ENCODE data around the gene SRRM4. TPM values are rescaled to one million over a fixed set of nuclear protein-coding genes. Genes with fewer than 3 reads are reported as not detected.

Gene SRRM4
- total RNA-seq, 1 experiment from 2014 or later, result 1.4 TPM

DNA sequence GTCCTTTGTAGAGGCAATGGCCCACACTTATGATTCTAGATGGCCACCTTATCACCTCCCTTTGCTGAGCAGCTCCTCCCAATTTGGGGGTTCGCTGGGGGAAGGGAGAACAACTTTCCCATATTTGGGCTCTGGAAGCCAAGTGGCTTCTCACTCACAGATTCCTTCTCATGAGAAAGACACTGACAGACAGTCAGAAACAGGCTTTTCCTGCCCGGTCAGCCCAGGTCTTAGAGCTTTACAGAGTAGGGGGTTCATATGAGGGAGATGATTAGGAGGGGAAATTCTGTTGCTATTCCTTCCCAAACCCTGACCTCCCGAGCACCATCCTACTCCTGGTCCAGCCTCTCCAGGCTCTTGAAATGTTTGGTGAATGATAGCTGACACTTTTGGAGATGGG lies 137.3 kb downstream of the SRRM4 start:
- no peak overlapping the region for H3K14ac ChIP-seq (ENCODE audit: insufficient read depth, low read length)
- Mint-ChIP-seq H3K9me3 (no peaks in the 10 kb centered on the region), H3K4me3 (no peak overlapping the region), H3K27me3 (ENCODE audit: low read depth) (no peaks in the 10 kb centered on the region; the same call in 1 of the 2 replicates), H3K4me1 (peaks cover 13 to 20% of the 10 kb centered on the region in 2 experiments), H3K36me3 (ENCODE audit: insufficient read depth in 1 of 3, low read depth in 3 of 3) (no peaks in the 10 kb centered on the region), H3K27ac (no peak overlapping the region)
- H4K91ac ChIP-seq (ENCODE audit: insufficient read length, low read depth, low read length), result no peak overlapping the region
- no peak overlapping the region for H4K5ac ChIP-seq (ENCODE audit: insufficient read length, low read depth, low read length)
- no peaks in the 10 kb centered on the region for H3K27me3 ChIP-seq (ENCODE audit: insufficient read depth, low read length)
- no peaks in the 10 kb centered on the region for H3K4me1 ChIP-seq (ENCODE audit: insufficient read depth, low read length)
- H2BK5ac ChIP-seq (ENCODE audit: insufficient read length, low read length), result no peak overlapping the region
- H3K23ac ChIP-seq (ENCODE audit: insufficient read length, low read depth, low read length), result no peak overlapping the region
- DNase-seq, result no peak
- TF ChIP-seq, protein P1, sequence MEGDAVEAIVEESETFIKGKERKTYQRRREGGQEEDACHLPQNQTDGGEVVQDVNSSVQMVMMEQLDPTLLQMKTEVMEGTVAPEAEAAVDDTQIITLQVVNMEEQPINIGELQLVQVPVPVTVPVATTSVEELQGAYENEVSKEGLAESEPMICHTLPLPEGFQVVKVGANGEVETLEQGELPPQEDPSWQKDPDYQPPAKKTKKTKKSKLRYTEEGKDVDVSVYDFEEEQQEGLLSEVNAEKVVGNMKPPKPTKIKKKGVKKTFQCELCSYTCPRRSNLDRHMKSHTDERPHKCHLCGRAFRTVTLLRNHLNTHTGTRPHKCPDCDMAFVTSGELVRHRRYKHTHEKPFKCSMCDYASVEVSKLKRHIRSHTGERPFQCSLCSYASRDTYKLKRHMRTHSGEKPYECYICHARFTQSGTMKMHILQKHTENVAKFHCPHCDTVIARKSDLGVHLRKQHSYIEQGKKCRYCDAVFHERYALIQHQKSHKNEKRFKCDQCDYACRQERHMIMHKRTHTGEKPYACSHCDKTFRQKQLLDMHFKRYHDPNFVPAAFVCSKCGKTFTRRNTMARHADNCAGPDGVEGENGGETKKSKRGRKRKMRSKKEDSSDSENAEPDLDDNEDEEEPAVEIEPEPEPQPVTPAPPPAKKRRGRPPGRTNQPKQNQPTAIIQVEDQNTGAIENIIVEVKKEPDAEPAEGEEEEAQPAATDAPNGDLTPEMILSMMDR (conservative IDR thresholded peaks at IDR 0.05), result no peak
- H2BK20ac ChIP-seq (ENCODE audit: low read depth, low read length, poor library complexity, severe bottlenecking), result no peak overlapping the region
- H3K27ac ChIP-seq (ENCODE audit: insufficient read length, low read depth, low read length), result no peak overlapping the region
- H2BK120ac ChIP-seq (ENCODE audit: low read depth, low read length, poor library complexity, severe bottlenecking), result no peak overlapping the region
- H2AK5ac ChIP-seq (ENCODE audit: insufficient read length, low read length), result no peak overlapping the region
- H4K20me1 ChIP-seq (ENCODE audit: control insufficient read depth, insufficient read depth, insufficient read length), result no peaks in the 10 kb centered on the region
- no peak overlapping the region for H3K4ac ChIP-seq (ENCODE audit: low read depth, low read length)
- H4K8ac ChIP-seq (replicated peaks; ENCODE audit: insufficient read length, low read depth, low read length), result no peak overlapping the region
- no peak overlapping the region for H2BK15ac ChIP-seq (ENCODE audit: low read depth, low read length)
- H3K9me3 ChIP-seq (ENCODE audit: control insufficient read depth, low read depth, low read length), result no peaks in the 10 kb centered on the region
- no peak overlapping the region for H3K4me2 ChIP-seq (ENCODE audit: insufficient read depth, insufficient read length, low read length)
- no peak overlapping the region for H3K18ac ChIP-seq (ENCODE audit: insufficient read length, low read depth, low read length)
- no peak overlapping the region for H3T11ph ChIP-seq (ENCODE audit: low read length)
- H3K56ac ChIP-seq (ENCODE audit: insufficient read length, low read depth, low read length), result no peak overlapping the region
- H3K79me1 ChIP-seq (ENCODE audit: insufficient read depth, low read depth, low read length, poor library complexity, severe bottlenecking), result no peaks in the 10 kb centered on the region
- H3K79me2 ChIP-seq (ENCODE audit: insufficient read depth, low read length), result no peaks in the 10 kb centered on the region
- no peak overlapping the region for H2AFZ ChIP-seq (ENCODE audit: low read length)
- H3K9ac ChIP-seq (ENCODE audit: extremely low read depth, insufficient read length, low read length), result no peak overlapping the region
- no peaks in the 10 kb centered on the region for H3K23me2 ChIP-seq (ENCODE audit: insufficient read length, low read depth, low read length, poor library complexity, severe bottlenecking)
- WGBS (ENCODE audit: extremely low coverage, insufficient read length, low lambda C conversion rate), result no CpG with 5 or more reads among the region's 3 CpGs
- no peak overlapping the region for H2BK12ac ChIP-seq (ENCODE audit: insufficient read length, low read depth, low read length)

Measured in H9 (cell line).